ENCODE data around the gene P2RX3.
"Not testable (repeated sequence)": the region's sequence is repeated elsewhere in the genome, so short reads cannot be mapped to it uniquely, and the experiment has no call there.

Gene P2RX3

GRCh38 chr11:57353446-57353845 lies 15.3 kb downstream of the P2RX3 start:
- no peak for FAIRE-seq

GRCh38 chr11:57353852-57354251 lies 15.7 kb downstream of the P2RX3 start:
- FAIRE-seq, result no peak

GRCh38 chr11:57354699-57355098 lies 16.5 kb downstream of the P2RX3 start:
- no peak for FAIRE-seq

GRCh38 chr11:57356268-57356667 lies 18.1 kb downstream of the P2RX3 start:
- FAIRE-seq, result no peak

GRCh38 chr11:57357310-57357709 lies 19.2 kb downstream of the P2RX3 start:
- no peak for FAIRE-seq

- FAIRE-seq, result no peak
These were observed 19.7 kb downstream of the P2RX3 start for GRCh38 chr11:57357856-57358255.

- no peak for FAIRE-seq
These were observed 20.4 kb downstream of the P2RX3 start for GRCh38 chr11:57358543-57358961.

GRCh38 chr11:57358991-57359390 lies 20.8 kb downstream of the P2RX3 start:
- no peak for FAIRE-seq

GRCh38 chr11:57359396-57359795 lies 21.2 kb downstream of the P2RX3 start:
- no peak for FAIRE-seq

GRCh38 chr11:57359896-57360690 lies 21.9 kb downstream of the P2RX3 start:
- no peak for FAIRE-seq

- FAIRE-seq, result no peak
These were observed 22.8 kb downstream of the P2RX3 start for GRCh38 chr11:57360991-57361390.

GRCh38 chr11:57361420-57361819 lies 23.3 kb downstream of the P2RX3 start:
- not testable (repeated sequence) for FAIRE-seq

- no peak for FAIRE-seq
These were observed 23.8 kb downstream of the P2RX3 start for GRCh38 chr11:57361926-57362325.

GRCh38 chr11:57363131-57364080 lies 25.3 kb downstream of the P2RX3 start:
- no peak for FAIRE-seq

- FAIRE-seq, result no peak
These were observed 26.9 kb downstream of the P2RX3 start for GRCh38 chr11:57364851-57365660.

GRCh38 chr11:57368106-57368844 lies 30.1 kb downstream of the P2RX3 start:
- FAIRE-seq, result no peak

GRCh38 chr11:57368845-57369232 lies 30.7 kb downstream of the P2RX3 start:
- FAIRE-seq, result no peak

- FAIRE-seq, result no peak
These were observed 32.1 kb downstream of the P2RX3 start for GRCh38 chr11:57370251-57370650.

- no peak for FAIRE-seq
These were observed 32.8 kb downstream of the P2RX3 start for GRCh38 chr11:57370941-57371340.

- FAIRE-seq, result no peak
These were observed 35.0 kb downstream of the P2RX3 start for GRCh38 chr11:57373146-57373545.

GRCh38 chr11:57374966-57375365 lies 36.8 kb downstream of the P2RX3 start:
- FAIRE-seq, result no peak

GRCh38 chr11:57375490-57375889 lies 37.3 kb downstream of the P2RX3 start:
- FAIRE-seq, result no peak

All from colon (tissue), 2 donors.